ENCODE results near the gene KLK6.

Gene KLK6

GRCh38 chr19:50910722-50911121, 58.7 kb downstream of the KLK6 start:
- H3K27me3 ChIP-seq (ENCODE audit: low read depth, low read length), result peaks cover 17% of the 10 kb centered on the region; the same call in 1 of the 2 replicates
- no peaks in the 10 kb centered on the region for H3K36me3 ChIP-seq (replicated peaks; ENCODE audit: low read depth, low read length)
- TF ChIP-seq EZH2phosphoT487 (IDR thresholded peaks at IDR 0.05; ENCODE audit: low read depth), result no peak
- TF ChIP-seq CTCF (IDR thresholded peaks at IDR 0.05; ENCODE audit: low read depth, low read length), result no peak
- H3K27ac ChIP-seq (ENCODE audit: low read length), result no peak overlapping the region
- no peak overlapping the region for H3K4me3 ChIP-seq (ENCODE audit: low read length)
- H2AFZ ChIP-seq (ENCODE audit: low read depth, low read length), result no peak overlapping the region
- H3K9ac ChIP-seq (ENCODE audit: low read length), result no peak overlapping the region
- no peaks in the 10 kb centered on the region for H4K20me1 ChIP-seq (ENCODE audit: insufficient read depth, low read length)
- no peaks in the 10 kb centered on the region for H3K79me2 ChIP-seq (ENCODE audit: low read length)
- H3K9me3 ChIP-seq (ENCODE audit: insufficient read depth, low read length), result no peaks in the 10 kb centered on the region
- H3K4me1 ChIP-seq (ENCODE audit: low read length), result peaks cover 6% of the 10 kb centered on the region
- H3K4me2 ChIP-seq (ENCODE audit: low read length), result no peak overlapping the region

GRCh38 chr19:50909240-50910070, 59.9 kb downstream of the KLK6 start:
- Histone ChIP-seq H3K9me3 (ENCODE audit: insufficient read depth, low read length) (no peaks in the 10 kb centered on the region), H2AFZ (ENCODE audit: low read depth, low read length) (no peak overlapping the region), H4K20me1 (ENCODE audit: insufficient read depth, low read length) (no peaks in the 10 kb centered on the region), H3K4me3 (ENCODE audit: low read length) (no peak overlapping the region), H3K27me3 (ENCODE audit: low read depth, low read length) (peaks cover 20% of the 10 kb centered on the region; the same call in 1 of the 2 replicates), H3K36me3 (replicated peaks; ENCODE audit: low read depth, low read length) (no peaks in the 10 kb centered on the region), H3K79me2 (ENCODE audit: low read length) (no peaks in the 10 kb centered on the region), H3K4me1 (ENCODE audit: low read length) (peaks cover 7% of the 10 kb centered on the region), H3K9ac (ENCODE audit: low read length) (no peak overlapping the region), H3K27ac (ENCODE audit: low read length) (no peak overlapping the region), H3K4me2 (ENCODE audit: low read length) (no peak overlapping the region)
- TF ChIP-seq EZH2phosphoT487 (IDR thresholded peaks at IDR 0.05; ENCODE audit: low read depth), result no peak
- no peak for TF ChIP-seq CTCF (IDR thresholded peaks at IDR 0.05; ENCODE audit: low read depth, low read length)
